Loucy (cell line): ENCODE results near the gene DCP1A.

Experiments used
- CTCF ChIP-seq: fragments of 200-600 bp; sonication (generic); conservative IDR thresholded peaks from 2 replicates; pipeline ENCODE4 v1.5.1; 2014; ENCODE audit warnings: mild to moderate bottlenecking, antibody characterized with exemption, low read length
- EZH2phosphoT487 ChIP-seq: fragments of 200-600 bp; IDR thresholded peaks from 2 replicates; pipeline ENCODE4 v1.6.1; 2018; ENCODE audit warnings: antibody characterized with exemption, mild to moderate bottlenecking, moderate library complexity, borderline replicate concordance

GRCh38 chr3:53303957-53304356, 43.4 kb downstream of the DCP1A start:
- TF ChIP-seq CTCF (no peak), EZH2phosphoT487 (no peak)
